Esophagus muscularis mucosa (tissue), 4 donors: ENCODE data around the gene SLC28A1. TPM values are rescaled to one million over a fixed set of nuclear protein-coding genes. Genes with fewer than 3 reads are reported as not detected.

ENCODE experiments used
- DNase-seq: peaks from one replicate; pipeline ENCODE4 v3.0.0-alpha.2; 2017; ENCODE audit errors: extremely low spot score
- H3K27ac ChIP-seq, 4 donors: fragments of 200-600 bp; sonication (generic); replicated peaks in 1 of 4; 1 replicate in 3 of 4; 2 replicates in 1 of 4; pipeline ENCODE4 v1.5.1; 2016 to 2019; ENCODE audit warnings: mild to moderate bottlenecking in 1 of 4
- H3K27me3 ChIP-seq, 4 donors: fragments of 200-600 bp; sonication (generic); one replicate each; pipeline versions ENCODE4 v1.5.1 to v1.6.0; 2016 to 2019
- H3K36me3 ChIP-seq, 4 donors: fragments of 200-600 bp; sonication (generic); one replicate each; pipeline ENCODE4 v1.5.1; 2016 to 2019
- H3K4me1 ChIP-seq, 4 donors: fragments of 200-600 bp; sonication (generic); one replicate each; pipeline ENCODE4 v1.5.1; 2016 to 2019
- H3K4me3 ChIP-seq, 4 donors: fragments of 200-600 bp; sonication (generic); 1 replicate in 2 of 4; 2 replicates in 2 of 4; pipeline ENCODE4 v1.5.1; 2016 to 2019; ENCODE audit warnings: mild to moderate bottlenecking in 4 of 4, moderate library complexity in 1 of 4
- H3K9me3 ChIP-seq, 4 donors: fragments of 200-600 bp; sonication (generic); 1 replicate in 3 of 4; 2 replicates in 1 of 4; pipeline ENCODE4 v1.5.1; 2016 to 2019
- CTCF ChIP-seq, 3 experiments: fragments of 200-600 bp in 2 of 3; fragments of 450-650 bp in 1 of 3; sonication (generic) in 2 of 3; IDR thresholded peaks; one replicate each; pipeline ENCODE4 v1.5.1; 2017 to 2019; ENCODE audit warnings: antibody characterized with exemption in 3 of 3, mild to moderate bottlenecking in 2 of 3, moderate library complexity in 1 of 3
- EP300 ChIP-seq: sonication (generic); formaldehyde crosslinking; IDR thresholded peaks from one replicate; pipeline ENCODE4 v1.6.1; 2017; ENCODE audit warnings: antibody characterized with exemption
- POLR2A ChIP-seq: fragments of 450-650 bp; IDR thresholded peaks from one replicate; pipeline ENCODE4 v1.6.1; 2017; ENCODE audit warnings: antibody characterized with exemption, moderate library complexity, mild to moderate bottlenecking, low read depth
- POLR2AphosphoS5 ChIP-seq, 2 donors: sonication (generic); formaldehyde crosslinking; IDR thresholded peaks; one replicate each; pipeline ENCODE4 v1.6.1; 2017; ENCODE audit warnings: antibody characterized with exemption in 2 of 2
- WGBS: methylation state at CpG from one replicate; pipeline ENCODE4 v1.1.5; 2018; 5-methylcytosine and 5-hydroxymethylcytosine counted together
- intact Hi-C: fragments of 100-400 bp; cut with DNase I; formaldehyde crosslinking; loops from one replicate; pipeline ENCODE4 v1.15.1; 2023
- total RNA-seq, 4 donors: library from RNA; depleted of rRNA; stranded (reverse); fragments of >200 nt; gene quantifications; one replicate each; pipeline versions ENCODE4 v1.1.0 to v1.2.1, GENCODE V29; 2016

The SLC28A1 gene
- total RNA-seq, 4 donors from 2014 or later: 0.23 TPM; not detected in 3

- H3K4me3 ChIP-seq: no peak overlapping the region
- no peaks in the 10 kb centered on the region for H3K36me3 ChIP-seq
- 94% methylated on average over 12 of the region's 13 CpGs for WGBS
- no peak overlapping the region for H3K27ac ChIP-seq
- no peaks in the 10 kb centered on the region for H3K27me3 ChIP-seq
- intact Hi-C loops: no loop called here
- peaks cover 0 to 6% (median 5%) of the 10 kb centered on the region in 4 donors for H3K4me1 ChIP-seq
- peaks cover 0 to 9% (median 4%) of the 10 kb centered on the region in 4 donors for H3K9me3 ChIP-seq
- no peak for DNase-seq
- TF ChIP-seq POLR2A (no peak), EP300 (no peak), POLR2AphosphoS5 (IDR thresholded peaks at IDR 0.05) (no peak), CTCF (IDR thresholded peaks at IDR 0.05) (no peak)
These were observed 76.1 kb downstream of the SLC28A1 start for GRCh38 chr15:84960391-84961113.

- H3K4me3 ChIP-seq: no peak overlapping the region
- H3K4me1 ChIP-seq: peaks cover 0 to 4% (median under 1%) of the 10 kb centered on the region in 4 donors
- intact Hi-C loops: no loop called here
- no peaks in the 10 kb centered on the region for H3K27me3 ChIP-seq
- H3K27ac ChIP-seq: no peak overlapping the region
- DNase-seq: no peak
- H3K9me3 ChIP-seq: peaks cover 0 to 9% (median 4%) of the 10 kb centered on the region in 4 donors
- 91% methylated on average over 3 of the region's 3 CpGs for WGBS
- no peaks in the 10 kb centered on the region for H3K36me3 ChIP-seq
- TF ChIP-seq CTCF (IDR thresholded peaks at IDR 0.05) (no peak), EP300 (no peak), POLR2AphosphoS5 (IDR thresholded peaks at IDR 0.05) (no peak), POLR2A (no peak)
These were observed 76.6 kb downstream of the SLC28A1 start for GRCh38 chr15:84961114-84961452.

- peaks cover 0 to 9% (median 4%) of the 10 kb centered on the region in 4 donors for H3K9me3 ChIP-seq
- peaks cover 0 to 4% (median 0%) of the 10 kb centered on the region in 4 donors for H3K4me1 ChIP-seq
- no peak for DNase-seq
- TF ChIP-seq EP300: no peak
- TF ChIP-seq POLR2A: no peak
- no peak for TF ChIP-seq CTCF (IDR thresholded peaks at IDR 0.05)
- TF ChIP-seq POLR2AphosphoS5 (IDR thresholded peaks at IDR 0.05): no peak
- intact Hi-C loops: no loop called here
- no peak overlapping the region for H3K27ac ChIP-seq
- H3K4me3 ChIP-seq: no peak overlapping the region
- 69% methylated on average over 3 of the region's 3 CpGs for WGBS
- H3K27me3 ChIP-seq: no peaks in the 10 kb centered on the region
- H3K36me3 ChIP-seq: no peaks in the 10 kb centered on the region
These were observed 77.2 kb downstream of the SLC28A1 start for GRCh38 chr15:84961707-84962106.

- WGBS: 85% methylated on average over 3 of the region's 3 CpGs
- intact Hi-C loops: no loop called here
- TF ChIP-seq POLR2A: no peak
- no peak for TF ChIP-seq CTCF (IDR thresholded peaks at IDR 0.05)
- no peak for TF ChIP-seq POLR2AphosphoS5 (IDR thresholded peaks at IDR 0.05)
- TF ChIP-seq EP300: no peak
- Histone ChIP-seq H3K4me1 (peaks cover 0 to 4% (median 0%) of the 10 kb centered on the region in 4 donors), H3K4me3 (no peak overlapping the region), H3K27me3 (no peaks in the 10 kb centered on the region), H3K9me3 (peaks cover 0 to 9% (median 4%) of the 10 kb centered on the region in 4 donors), H3K36me3 (no peaks in the 10 kb centered on the region), H3K27ac (no peak overlapping the region)
- no peak for DNase-seq
These were observed 78.5 kb downstream of the SLC28A1 start for GRCh38 chr15:84962955-84963354.
